ENCODE measurements around the gene LPIN2. TPM values are rescaled to one million over a fixed set of nuclear protein-coding genes. Genes with fewer than 3 reads are reported as not detected.

LPIN2 gene
- total and polyA plus RNA-seq, 2 of the 13 experiments (the other 11 are each of a cell fraction or from before 2014, with no cell fraction given): 46.0 to 119 TPM

DNA sequence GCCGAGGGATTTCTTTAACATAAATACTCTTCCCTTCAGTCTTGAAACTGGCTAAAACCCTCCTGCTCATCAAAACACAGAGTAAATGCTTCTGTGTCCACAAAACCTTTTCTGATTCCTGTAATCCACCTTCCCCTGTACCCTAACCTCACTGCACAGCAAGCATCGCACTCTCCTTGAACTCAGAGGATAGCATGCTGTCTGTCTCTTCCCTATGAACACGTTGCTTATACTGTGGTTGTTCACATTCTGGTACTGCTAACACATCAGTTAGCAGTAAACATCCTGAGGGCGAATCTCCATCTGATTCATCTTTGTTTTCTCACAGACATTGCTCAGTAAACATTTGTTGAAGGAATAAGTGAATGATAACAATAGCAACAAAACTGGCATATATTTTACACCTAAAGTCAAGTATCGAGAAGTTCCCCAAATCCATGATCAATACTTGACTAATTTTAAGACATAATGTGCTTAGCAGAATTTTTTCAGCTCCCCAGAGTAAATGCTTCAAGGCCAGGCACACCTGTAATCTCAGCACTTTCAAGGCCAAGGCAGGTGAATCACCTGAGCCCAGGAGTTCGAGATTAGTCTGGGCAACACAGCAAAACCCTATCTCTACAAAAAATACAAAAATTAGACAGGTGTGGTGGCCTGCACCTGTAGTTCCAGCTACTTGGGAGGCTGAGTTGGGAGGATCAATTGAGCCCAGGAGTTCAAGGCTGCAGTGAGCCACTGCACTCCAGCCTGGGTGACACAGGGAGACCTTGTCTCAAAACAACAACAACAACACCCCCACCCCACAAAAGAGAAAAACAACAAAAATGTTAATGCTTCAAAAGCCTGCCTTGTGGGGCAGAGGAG is 45.6 kb upstream of the LPIN2 start (continued):
- TF ChIP-seq ZNF850 (CRISPR knock-in tag; conservative IDR thresholded peaks at IDR 0.05) (no peak), DR1 (CRISPR knock-in tag; IDR thresholded peaks at IDR 0.05) (no peak), ZNF207 (IDR thresholded peaks at IDR 0.05; ENCODE audit: borderline replicate concordance) (no peak), FOXK1 (CRISPR knock-in tag; IDR thresholded peaks at IDR 0.05; ENCODE audit: borderline replicate concordance, low read depth) (peak; percentile 73; the same call in 1 of the 2 replicates), CREB1 (IDR thresholded peaks at IDR 0.05) (no peak), CREB1 (CRISPR knock-in tag; IDR thresholded peaks at IDR 0.05) (peak; percentile 57; the same call in 1 of the 2 replicates), NBN (conservative IDR thresholded peaks at IDR 0.05) (no peak), ZNF331 (CRISPR knock-in tag; IDR thresholded peaks at IDR 0.05) (peak; percentile 89), MATR3 (CRISPR knock-in tag; IDR thresholded peaks at IDR 0.05) (no peak), ZNF670 (CRISPR knock-in tag; IDR thresholded peaks at IDR 0.05; ENCODE audit: borderline replicate concordance) (no peak), ARNT2 (CRISPR knock-in tag; IDR thresholded peaks at IDR 0.05; ENCODE audit: low read depth) (no peak), ZNF746 (CRISPR knock-in tag; IDR thresholded peaks at IDR 0.05) (no peak), EP300 (IDR thresholded peaks at IDR 0.05; ENCODE audit: low read depth in 2 of 2, low read length in 2 of 2) (peak in 1 of 2 experiments; percentile 89; a peak in 2 of 4 replicates), EP300 (CRISPR knock-in tag; IDR thresholded peaks at IDR 0.05; ENCODE audit: borderline replicate concordance) (peak; percentile 84), ZNF292 (CRISPR knock-in tag; IDR thresholded peaks at IDR 0.05; ENCODE audit: borderline replicate concordance, low read depth) (no peak), MIER3 (CRISPR knock-in tag; IDR thresholded peaks at IDR 0.05; ENCODE audit: borderline replicate concordance) (peak; percentile 92; the same call in 1 of the 2 replicates), SMAD1 (CRISPR knock-in tag; IDR thresholded peaks at IDR 0.05; ENCODE audit: borderline replicate concordance, low read depth) (no peak)
- TF ChIP-seq, protein P1, sequence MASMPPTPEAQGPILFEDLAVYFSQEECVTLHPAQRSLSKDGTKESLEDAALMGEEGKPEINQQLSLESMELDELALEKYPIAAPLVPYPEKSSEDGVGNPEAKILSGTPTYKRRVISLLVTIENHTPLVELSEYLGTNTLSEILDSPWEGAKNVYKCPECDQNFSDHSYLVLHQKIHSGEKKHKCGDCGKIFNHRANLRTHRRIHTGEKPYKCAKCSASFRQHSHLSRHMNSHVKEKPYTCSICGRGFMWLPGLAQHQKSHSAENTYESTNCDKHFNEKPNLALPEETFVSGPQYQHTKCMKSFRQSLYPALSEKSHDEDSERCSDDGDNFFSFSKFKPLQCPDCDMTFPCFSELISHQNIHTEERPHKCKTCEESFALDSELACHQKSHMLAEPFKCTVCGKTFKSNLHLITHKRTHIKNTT (CRISPR knock-in tag; IDR thresholded peaks at IDR 0.05): no peak
- TF ChIP-seq, protein P2, sequence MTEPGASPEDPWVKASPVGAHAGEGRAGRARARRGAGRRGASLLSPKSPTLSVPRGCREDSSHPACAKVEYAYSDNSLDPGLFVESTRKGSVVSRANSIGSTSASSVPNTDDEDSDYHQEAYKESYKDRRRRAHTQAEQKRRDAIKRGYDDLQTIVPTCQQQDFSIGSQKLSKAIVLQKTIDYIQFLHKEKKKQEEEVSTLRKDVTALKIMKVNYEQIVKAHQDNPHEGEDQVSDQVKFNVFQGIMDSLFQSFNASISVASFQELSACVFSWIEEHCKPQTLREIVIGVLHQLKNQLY (CRISPR knock-in tag; IDR thresholded peaks at IDR 0.05): peak; percentile 50; the same call in 1 of the 2 replicates
- TF ChIP-seq, protein P3, sequence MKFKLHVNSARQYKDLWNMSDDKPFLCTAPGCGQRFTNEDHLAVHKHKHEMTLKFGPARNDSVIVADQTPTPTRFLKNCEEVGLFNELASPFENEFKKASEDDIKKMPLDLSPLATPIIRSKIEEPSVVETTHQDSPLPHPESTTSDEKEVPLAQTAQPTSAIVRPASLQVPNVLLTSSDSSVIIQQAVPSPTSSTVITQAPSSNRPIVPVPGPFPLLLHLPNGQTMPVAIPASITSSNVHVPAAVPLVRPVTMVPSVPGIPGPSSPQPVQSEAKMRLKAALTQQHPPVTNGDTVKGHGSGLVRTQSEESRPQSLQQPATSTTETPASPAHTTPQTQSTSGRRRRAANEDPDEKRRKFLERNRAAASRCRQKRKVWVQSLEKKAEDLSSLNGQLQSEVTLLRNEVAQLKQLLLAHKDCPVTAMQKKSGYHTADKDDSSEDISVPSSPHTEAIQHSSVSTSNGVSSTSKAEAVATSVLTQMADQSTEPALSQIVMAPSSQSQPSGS (CRISPR knock-in tag; IDR thresholded peaks at IDR 0.05): no peak; the same call in 1 of the 2 replicates
- TF ChIP-seq, protein P4, sequence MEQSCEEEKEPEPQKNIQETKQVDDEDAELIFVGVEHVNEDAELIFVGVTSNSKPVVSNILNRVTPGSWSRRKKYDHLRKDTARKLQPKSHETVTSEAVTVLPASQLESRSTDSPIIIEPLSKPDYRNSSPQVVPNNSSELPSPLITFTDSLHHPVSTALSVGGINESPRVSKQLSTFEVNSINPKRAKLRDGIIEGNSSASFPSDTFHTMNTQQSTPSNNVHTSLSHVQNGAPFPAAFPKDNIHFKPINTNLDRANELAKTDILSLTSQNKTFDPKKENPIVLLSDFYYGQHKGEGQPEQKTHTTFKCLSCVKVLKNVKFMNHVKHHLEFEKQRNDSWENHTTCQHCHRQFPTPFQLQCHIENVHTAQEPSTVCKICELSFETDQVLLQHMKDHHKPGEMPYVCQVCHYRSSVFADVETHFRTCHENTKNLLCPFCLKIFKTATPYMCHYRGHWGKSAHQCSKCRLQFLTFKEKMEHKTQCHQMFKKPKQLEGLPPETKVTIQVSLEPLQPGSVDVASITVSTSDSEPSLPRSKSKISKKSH (CRISPR knock-in tag; IDR thresholded peaks at IDR 0.05; ENCODE audit: borderline replicate concordance): no peak
- TF ChIP-seq, protein P5, sequence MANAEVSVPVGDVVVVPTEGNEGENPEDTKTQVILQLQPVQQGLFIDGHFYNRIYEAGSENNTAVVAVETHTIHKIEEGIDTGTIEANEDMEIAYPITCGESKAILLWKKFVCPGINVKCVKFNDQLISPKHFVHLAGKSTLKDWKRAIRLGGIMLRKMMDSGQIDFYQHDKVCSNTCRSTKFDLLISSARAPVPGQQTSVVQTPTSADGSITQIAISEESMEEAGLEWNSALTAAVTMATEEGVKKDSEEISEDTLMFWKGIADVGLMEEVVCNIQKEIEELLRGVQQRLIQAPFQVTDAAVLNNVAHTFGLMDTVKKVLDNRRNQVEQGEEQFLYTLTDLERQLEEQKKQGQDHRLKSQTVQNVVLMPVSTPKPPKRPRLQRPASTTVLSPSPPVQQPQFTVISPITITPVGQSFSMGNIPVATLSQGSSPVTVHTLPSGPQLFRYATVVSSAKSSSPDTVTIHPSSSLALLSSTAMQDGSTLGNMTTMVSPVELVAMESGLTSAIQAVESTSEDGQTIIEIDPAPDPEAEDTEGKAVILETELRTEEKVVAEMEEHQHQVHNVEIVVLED (CRISPR knock-in tag; IDR thresholded peaks at IDR 0.05; ENCODE audit: borderline replicate concordance): no peak

All from HepG2 (cell line).